Spleen (tissue), 11 donors: ENCODE results near the gene RFX1. TPM values are rescaled to one million over a fixed set of nuclear protein-coding genes. Genes with fewer than 3 reads are reported as not detected.

ENCODE experiments used
- DNase-seq: peaks from one replicate; pipeline ENCODE4 v3.0.0-alpha.2; 2020
- H3K27ac ChIP-seq, 8 donors: fragments of 200-600 bp; sonication (generic) in 7 of 8; 1 replicate in 4 of 8; 2 replicates in 4 of 8; pipeline versions ENCODE4 v1.5.0 to v1.8.0; 2016 to 2021; ENCODE audit warnings: inconsistent platforms in 4 of 8, mild to moderate bottlenecking in 4 of 8, moderate library complexity in 1 of 8
- H3K27me3 ChIP-seq, 7 donors: fragments of 200-600 bp; sonication (generic) in 6 of 7; replicated peaks in 1 of 7; 1 replicate in 4 of 7; 2 replicates in 3 of 7; pipeline versions ENCODE4 v1.5.0 to v1.8.0; 2016 to 2021; ENCODE audit warnings: inconsistent platforms in 3 of 7, mild to moderate bottlenecking in 1 of 7
- H3K36me3 ChIP-seq, 6 donors: fragments of 200-600 bp; sonication (generic) in 5 of 6; 1 replicate in 4 of 6; 2 replicates in 2 of 6; pipeline versions ENCODE4 v1.5.0 to v1.8.0; 2016 to 2021; ENCODE audit warnings: inconsistent platforms in 2 of 6
- H3K4me1 ChIP-seq, 6 donors: fragments of 200-600 bp; sonication (generic) in 5 of 6; 1 replicate in 3 of 6; 2 replicates in 3 of 6; pipeline versions ENCODE4 v1.5.0 to v1.8.0; 2016 to 2021; ENCODE audit warnings: inconsistent platforms in 3 of 6
- H3K4me3 ChIP-seq, 8 donors: fragments of 200-600 bp; sonication (generic) in 7 of 8; 1 replicate in 4 of 8; 2 replicates in 4 of 8; pipeline versions ENCODE4 v1.5.0 to v1.8.0; 2016 to 2021; ENCODE audit warnings: inconsistent platforms in 4 of 8, mild to moderate bottlenecking in 4 of 8, moderate library complexity in 2 of 8
- H3K9me3 ChIP-seq, 8 donors: fragments of 200-600 bp; sonication (generic) in 7 of 8; 1 replicate in 4 of 8; 2 replicates in 4 of 8; pipeline versions ENCODE4 v1.5.0 to v1.8.0; 2016 to 2021; ENCODE audit warnings: inconsistent platforms in 4 of 8
- POLR2A ChIP-seq, 3 donors: fragments of 450-650 bp; IDR thresholded peaks; one replicate each; pipeline ENCODE4 v1.5.1; 2017; ENCODE audit warnings: antibody characterized with exemption in 3 of 3, mild to moderate bottlenecking in 1 of 3
- POLR2AphosphoS5 ChIP-seq, 3 donors: sonication (generic); formaldehyde crosslinking; IDR thresholded peaks; one replicate each; pipeline ENCODE4 v1.5.1; 2017; ENCODE audit warnings: antibody characterized with exemption in 3 of 3
- WGBS, 5 donors: extraction: QIAGEN DNeasy Blood & Tissue Kit in 3 of 5; methylation state at CpG; one replicate each; pipeline versions ENCODE4 v1.1.5 to v1.1.7; 2013 to 2018; 5-methylcytosine and 5-hydroxymethylcytosine counted together
- intact Hi-C: fragments of 100-400 bp; cut with DNase I; formaldehyde crosslinking; loops from one replicate; pipeline ENCODE4 v1.15.0; 2023; ENCODE audit warnings: low total_unique reads
- polyA plus RNA-seq, 3 donors: library from polyadenylated mRNA; stranded (reverse); fragments of 200-250 nt; gene quantifications; one replicate each; pipeline ENCODE4 v1.2.1, GENCODE V29; 2013
- total RNA-seq, 7 donors: library from RNA; depleted of rRNA in 3 of 7; stranded (reverse); fragments of >200 nt in 3 of 7; fragmentation: NEBNext Ultra II Directional in 4 of 7; extraction: Animal tissue kit (Norgen Biotek cat#: 25700) in 4 of 7; gene quantifications; one replicate each; pipeline versions ENCODE4 v1.1.0 to v1.2.1, GENCODE V29; 2016 to 2021
- TF ChIP-seq, protein P1 (sequence below), 11 experiments: fragments of 200-600 bp in 7 of 11; fragments of 450-650 bp in 4 of 11; sonication (generic) in 4 of 11; IDR thresholded peaks in 8 of 11; conservative IDR thresholded peaks in 3 of 11; 1 replicate in 7 of 11; 2 replicates in 4 of 11; pipeline versions ENCODE4 v1.4.0 to v1.8.0; 2016 to 2021; ENCODE audit warnings: antibody characterized with exemption in 11 of 11, inconsistent platforms in 4 of 11, mild to moderate bottlenecking in 1 of 11
- donor health status: healthy with polysubstance abuse.
- donor health status: DM: no; HTN: no; CAD: no; lungs with moderate emphysema.
- donor health status: DM: no; HTN: no; CAD: no.
- donor health status: Bipolar disorder and iron deficiency.
- donor health status: healthy.
- donor health status: DM: no; HTN: no; CAD: no.
- donor health status: DM: yes; HTN: yes; CAD: no.

Gene RFX1
- total and polyA plus RNA-seq, 10 donors: 2.2 to 22.4 (median 10.9) TPM

DNA sequence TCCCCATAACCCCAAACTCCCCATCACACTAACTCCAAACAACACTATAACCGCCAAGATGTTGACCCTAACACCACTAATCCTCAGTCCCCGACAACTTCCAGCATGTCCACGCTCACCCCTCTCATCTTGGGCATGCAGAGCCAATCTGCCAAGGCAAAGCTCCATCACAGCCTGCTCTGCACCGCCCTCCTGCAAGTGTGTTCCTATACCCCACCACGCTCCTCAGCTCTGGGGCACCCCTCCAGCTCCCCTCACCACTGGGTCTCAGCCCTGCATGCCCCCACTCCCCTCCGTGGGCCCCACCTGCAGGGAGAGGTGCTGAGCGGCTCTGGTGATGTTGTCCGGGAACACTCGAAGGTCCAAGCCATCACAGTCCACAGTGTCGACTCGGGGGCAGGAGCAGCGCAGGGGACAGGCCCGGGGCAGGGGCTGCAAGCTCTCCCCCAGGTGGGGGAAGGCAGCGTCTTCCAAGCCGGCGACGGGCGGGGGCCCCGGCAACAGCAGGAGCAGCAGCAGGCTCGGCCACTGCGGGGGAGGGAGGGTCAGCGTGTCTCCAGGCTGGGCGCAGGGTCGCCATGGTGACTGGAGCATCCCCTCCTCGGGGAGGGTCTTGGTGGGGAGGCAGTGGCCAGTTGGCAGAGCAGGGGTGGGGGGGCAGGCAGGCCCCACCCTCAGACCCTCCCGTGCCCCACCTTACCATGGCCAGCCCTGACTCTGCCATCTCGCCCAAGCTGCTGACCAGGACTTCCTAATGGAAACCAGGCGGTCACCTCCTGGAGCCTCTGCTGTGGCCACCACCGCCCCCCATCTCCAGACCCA lies 68.4 kb downstream of the RFX1 start:
- H3K4me1 ChIP-seq: peaks cover 0 to 16% (median 4%) of the 10 kb centered on the region in 6 donors
- peaks cover 0 to 4% (median 0%) of the 10 kb centered on the region in 8 donors for H3K9me3 ChIP-seq
- intact Hi-C loops: no loop called here
- H3K27ac ChIP-seq: no peak overlapping the region
- H3K4me3 ChIP-seq: peak overlapping the region in 1 of 8 donors; percentile 39
- no peak for TF ChIP-seq POLR2AphosphoS5 (IDR thresholded peaks at IDR 0.05)
- TF ChIP-seq, protein P1, sequence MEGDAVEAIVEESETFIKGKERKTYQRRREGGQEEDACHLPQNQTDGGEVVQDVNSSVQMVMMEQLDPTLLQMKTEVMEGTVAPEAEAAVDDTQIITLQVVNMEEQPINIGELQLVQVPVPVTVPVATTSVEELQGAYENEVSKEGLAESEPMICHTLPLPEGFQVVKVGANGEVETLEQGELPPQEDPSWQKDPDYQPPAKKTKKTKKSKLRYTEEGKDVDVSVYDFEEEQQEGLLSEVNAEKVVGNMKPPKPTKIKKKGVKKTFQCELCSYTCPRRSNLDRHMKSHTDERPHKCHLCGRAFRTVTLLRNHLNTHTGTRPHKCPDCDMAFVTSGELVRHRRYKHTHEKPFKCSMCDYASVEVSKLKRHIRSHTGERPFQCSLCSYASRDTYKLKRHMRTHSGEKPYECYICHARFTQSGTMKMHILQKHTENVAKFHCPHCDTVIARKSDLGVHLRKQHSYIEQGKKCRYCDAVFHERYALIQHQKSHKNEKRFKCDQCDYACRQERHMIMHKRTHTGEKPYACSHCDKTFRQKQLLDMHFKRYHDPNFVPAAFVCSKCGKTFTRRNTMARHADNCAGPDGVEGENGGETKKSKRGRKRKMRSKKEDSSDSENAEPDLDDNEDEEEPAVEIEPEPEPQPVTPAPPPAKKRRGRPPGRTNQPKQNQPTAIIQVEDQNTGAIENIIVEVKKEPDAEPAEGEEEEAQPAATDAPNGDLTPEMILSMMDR (IDR thresholded peaks at IDR 0.05 in 8 of 11, conservative IDR thresholded peaks at IDR 0.05 in 3 of 11): no peak
- no peak for TF ChIP-seq POLR2A (IDR thresholded peaks at IDR 0.05)
- DNase-seq: no peak
- peaks cover 0 to 44% (median 13%) of the 10 kb centered on the region in 7 donors for H3K27me3 ChIP-seq
- no peaks in the 10 kb centered on the region for H3K36me3 ChIP-seq
- 19 to 39% (median 23%) methylated on average over 15 to 29 of the region's 29 CpGs for WGBS, 5 donors

- peaks cover 0 to 45% (median 13%) of the 10 kb centered on the region in 7 donors for H3K27me3 ChIP-seq
- WGBS, 5 donors: 74 to 81% (median 78%) methylated on average over 12 to 22 of the region's 22 CpGs
- TF ChIP-seq POLR2A (IDR thresholded peaks at IDR 0.05) (no peak), POLR2AphosphoS5 (IDR thresholded peaks at IDR 0.05) (no peak)
- TF ChIP-seq, protein P1 (IDR thresholded peaks at IDR 0.05 in 8 of 11, conservative IDR thresholded peaks at IDR 0.05 in 3 of 11): no peak
- no peaks in the 10 kb centered on the region for H3K9me3 ChIP-seq
- H3K4me3 ChIP-seq: no peak overlapping the region
- no peak overlapping the region for H3K27ac ChIP-seq
- no peak for DNase-seq
- peaks cover 0 to 10% (median 0%) of the 10 kb centered on the region in 6 donors for H3K36me3 ChIP-seq
- intact Hi-C loops: no loop called here
- H3K4me1 ChIP-seq: peaks cover 0 to 16% (median 4%) of the 10 kb centered on the region in 6 donors
These were observed 70.2 kb downstream of the RFX1 start for GRCh38 chr19:13935765-13936510.

- intact Hi-C loops: no loop called here
- H3K4me1 ChIP-seq: peaks cover 0 to 16% (median 4%) of the 10 kb centered on the region in 6 donors
- WGBS, 5 donors: 86 to 96% (median 92%) methylated on average over 2 of the region's 2 CpGs
- no peak for DNase-seq
- no peak overlapping the region for H3K27ac ChIP-seq
- no peaks in the 10 kb centered on the region for H3K9me3 ChIP-seq
- TF ChIP-seq POLR2A (IDR thresholded peaks at IDR 0.05): no peak
- TF ChIP-seq POLR2AphosphoS5 (IDR thresholded peaks at IDR 0.05): no peak
- TF ChIP-seq, protein P1 (IDR thresholded peaks at IDR 0.05 in 8 of 11, conservative IDR thresholded peaks at IDR 0.05 in 3 of 11): no peak
- peaks cover 0 to 21% (median 7%) of the 10 kb centered on the region in 6 donors for H3K36me3 ChIP-seq
- peaks cover 0 to 45% (median 13%) of the 10 kb centered on the region in 7 donors for H3K27me3 ChIP-seq
- no peak overlapping the region for H3K4me3 ChIP-seq
These were observed 71.4 kb downstream of the RFX1 start for GRCh38 chr19:13934785-13935109.
